Stimulated activated CD8-positive, alpha-beta memory T cell treated with anti-CD3 and anti-CD28 coated beads, Interleukin-7, amount 100 ng/mL, for 4 hours (primary cell): ENCODE data around the gene IRS4.

Experiments used
- DNase-seq, 2 donors: peaks; one replicate each; pipeline ENCODE4 v3.0.0-alpha.2; 2020; ENCODE audit warnings: low read depth in 2 of 2

The IRS4 gene

DNA sequence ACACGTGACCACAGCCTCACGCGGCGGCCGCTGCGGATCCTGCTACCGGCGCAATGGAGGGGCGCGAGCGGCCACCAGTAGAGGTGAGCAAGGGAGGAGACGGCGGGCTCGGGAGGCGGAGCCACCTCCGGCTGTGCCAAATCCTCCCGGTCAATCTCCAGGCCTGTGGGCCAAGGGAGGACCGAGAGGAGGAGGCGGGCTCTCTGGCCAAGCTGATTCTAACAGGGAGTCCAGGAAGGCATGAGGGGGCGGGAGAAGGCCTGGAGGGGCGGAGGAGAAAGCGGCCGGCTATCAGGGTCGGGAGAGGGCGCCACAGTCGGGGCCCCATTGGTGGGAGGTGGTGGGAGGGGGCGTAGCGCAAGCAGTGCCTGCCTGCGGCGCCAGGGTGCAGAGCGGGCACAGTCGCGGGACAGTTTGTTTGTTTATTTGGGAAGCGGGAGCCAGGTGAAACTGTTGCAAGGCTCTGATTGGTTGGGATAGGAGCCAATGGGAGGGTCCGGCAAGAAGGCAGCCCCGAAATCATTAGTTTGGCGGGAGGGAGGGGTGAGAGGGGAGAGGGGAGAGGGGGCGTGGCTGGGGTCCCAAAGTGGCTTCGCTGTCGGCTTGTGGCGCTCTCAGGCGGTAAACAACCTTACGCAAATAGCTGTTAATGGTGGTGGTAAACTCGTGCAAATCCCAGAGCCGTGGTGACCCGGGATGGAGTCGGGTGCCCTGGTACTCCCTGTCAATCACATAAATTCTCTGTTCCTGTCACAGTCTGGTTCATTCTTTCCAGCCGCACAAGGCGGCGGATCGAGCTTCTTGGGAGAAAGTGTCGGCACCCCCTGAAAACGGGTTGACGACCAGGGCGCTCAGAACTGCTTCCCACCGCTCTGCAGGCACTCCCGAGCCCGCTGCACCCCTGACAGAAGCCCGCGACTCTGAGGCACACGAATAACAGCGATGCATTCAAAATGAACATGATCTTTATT, at the start of gene IRS4:
TSS of gene IRS4 (minus strand) at position 55 of the 971 bp plus-strand sequence.
- DNase-seq, result no peak

- DNase-seq, result no peak
Observed at GRCh38 chrX:108772549-108772948, 36.2 kb upstream of the IRS4 start.

DNA sequence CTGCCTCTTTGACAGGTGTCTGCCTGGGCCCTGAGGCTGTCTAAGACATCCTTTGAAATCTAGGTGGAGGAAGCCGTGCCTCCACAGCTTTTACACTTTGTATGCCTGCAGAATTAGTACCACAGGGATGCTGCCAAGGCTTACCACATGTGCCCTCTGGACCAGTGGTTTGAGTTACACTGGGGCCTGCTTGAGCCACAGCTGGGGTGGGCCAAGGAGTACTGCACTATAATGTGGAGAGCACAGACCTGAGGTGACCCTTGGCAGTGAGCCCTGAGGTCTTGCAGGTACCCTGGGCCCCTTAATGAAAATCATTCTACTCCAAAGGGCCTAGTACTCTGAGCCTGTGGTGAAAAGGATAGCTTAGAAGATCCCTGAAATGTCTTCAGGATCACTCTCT, 27.2 kb upstream of the IRS4 start:
- no peak for DNase-seq

GRCh38 chrX:108740299-108740774, 4.0 kb upstream of the IRS4 start:
- DNase-seq, result no peak

- DNase-seq, result no peak
Observed at GRCh38 chrX:108737754-108738153, 1.4 kb upstream of the IRS4 start.

GRCh38 chrX:108735679-108736508, 469 bp downstream of the IRS4 start:
- DNase-seq, result no peak

DNA sequence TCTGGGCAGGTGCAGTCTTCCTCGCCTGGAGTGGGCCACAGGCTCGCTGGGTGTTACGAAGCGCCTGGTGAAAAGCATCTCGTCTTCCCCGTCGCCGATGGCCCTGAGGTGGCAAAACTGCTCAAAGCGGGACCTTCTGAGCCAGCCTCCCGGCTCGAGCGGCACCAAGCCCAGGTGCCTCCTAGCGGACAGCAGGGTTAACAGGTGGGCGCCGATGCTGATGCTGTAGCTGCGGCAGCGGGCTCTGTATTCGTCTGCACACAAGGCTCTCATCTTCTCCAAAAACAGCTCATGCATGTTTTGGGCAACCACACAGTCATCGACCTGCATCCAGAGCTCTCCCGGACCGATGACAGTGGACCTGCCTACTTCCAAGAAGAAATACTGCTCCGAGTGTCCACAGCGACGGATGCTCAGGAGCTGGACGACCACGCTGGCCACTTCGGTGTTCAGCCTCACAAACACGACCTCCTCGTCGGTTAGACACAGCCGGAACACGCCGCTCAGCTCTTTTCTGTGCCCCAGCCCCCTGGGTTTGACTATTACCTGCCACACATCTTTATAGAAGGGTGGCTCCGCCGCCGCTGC, 1.2 kb downstream of the IRS4 start:
- no peak for DNase-seq

DNA sequence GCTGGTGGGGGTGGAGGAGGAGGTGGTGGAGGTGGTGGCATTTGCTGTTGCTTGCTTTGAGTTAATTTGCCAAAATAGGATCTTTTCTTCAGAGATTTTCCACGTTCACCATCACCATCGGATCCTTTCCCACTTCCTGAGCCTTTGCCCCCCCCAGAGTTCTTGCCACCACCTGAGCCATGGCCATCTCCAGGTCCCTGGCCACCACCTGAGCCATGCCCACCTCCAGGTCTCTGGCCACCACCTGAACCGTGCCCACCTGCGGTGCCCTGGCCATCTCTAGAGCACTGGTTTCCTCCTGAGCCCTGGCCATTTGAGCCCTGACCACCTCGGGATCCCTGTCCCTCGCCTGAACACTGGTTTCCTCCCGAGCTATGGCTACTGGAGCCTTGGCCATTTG, 1.9 kb downstream of the IRS4 start:
- no peak for DNase-seq

GRCh38 chrX:108732630-108733321, 3.6 kb downstream of the IRS4 start:
- DNase-seq, result no peak

GRCh38 chrX:108731153-108731552, 5.2 kb downstream of the IRS4 start:
- no peak for DNase-seq

- no peak for DNase-seq
Observed at GRCh38 chrX:108726748-108727147, 9.6 kb downstream of the IRS4 start.

- DNase-seq, result no peak
Observed at GRCh38 chrX:108722561-108722960, 13.8 kb downstream of the IRS4 start.

GRCh38 chrX:108712886-108713285, 23.5 kb downstream of the IRS4 start:
- DNase-seq, result no peak

DNA sequence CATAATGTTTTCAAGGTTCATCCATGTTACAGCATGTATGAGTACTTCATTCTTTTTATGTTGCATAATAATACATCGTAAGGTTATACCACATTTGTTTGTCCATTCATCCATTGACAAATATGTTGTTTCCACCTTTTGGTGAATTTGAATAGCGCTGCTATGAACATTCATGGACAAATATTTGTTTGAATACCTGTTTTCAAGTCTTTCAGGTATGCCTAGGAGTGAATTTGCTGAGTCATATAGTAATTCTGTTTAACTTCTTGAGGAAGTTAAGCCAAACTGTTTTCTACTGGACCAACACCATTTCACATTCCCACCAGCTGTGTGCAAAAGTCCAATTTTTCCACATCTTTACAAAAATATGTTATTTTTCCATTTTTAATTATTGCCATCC, 31.5 kb downstream of the IRS4 start:
- no peak for DNase-seq

- DNase-seq, result no peak
Observed at GRCh38 chrX:108702530-108702929, 33.8 kb downstream of the IRS4 start.

GRCh38 chrX:108701633-108702032, 34.7 kb downstream of the IRS4 start:
- DNase-seq, result no peak

DNA sequence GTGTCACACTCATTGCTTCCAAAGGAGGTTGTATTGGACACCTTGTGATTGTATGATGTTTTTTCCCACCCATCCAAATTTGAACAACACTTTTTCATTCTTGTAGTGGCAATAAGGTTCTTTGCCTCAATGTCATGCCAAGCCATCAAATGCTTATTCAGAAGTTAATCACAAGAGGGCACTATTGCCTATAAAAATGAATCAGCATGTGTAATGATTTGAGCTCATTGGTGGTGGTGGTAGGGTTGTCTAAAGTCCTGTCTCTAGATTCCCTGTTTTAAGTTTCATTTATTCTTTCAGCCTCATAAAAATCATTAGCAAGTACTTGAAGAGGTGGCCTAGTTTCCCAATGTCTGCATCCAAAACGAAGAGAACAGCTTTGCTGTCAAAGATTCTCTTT, 37.0 kb downstream of the IRS4 start:
- no peak for DNase-seq

- DNase-seq, result no peak
Observed at GRCh38 chrX:108696690-108697089, 39.7 kb downstream of the IRS4 start.
